Natural killer cell treated with Interleukin-12 subunit alpha and Interleukin-12 subunit beta and Interleukin-15 and Interleukin-18, amount 100 ng/mL, for 72 hours (primary cell): Measurements from ENCODE around the gene HOMEZ. TPM values are rescaled to one million over a fixed set of nuclear protein-coding genes. Genes with fewer than 3 reads are reported as not detected.
A peak's percentile ranks its signal among the peaks of the same experiment; 100 is the strongest.
"Not testable (repeated sequence)": the region's sequence is repeated elsewhere in the genome, so short reads cannot be mapped to it uniquely, and the experiment has no call there.

ENCODE experiments used
- ATAC-seq, 2 donors: fragments of 150-1000 bp; cut with Tn5 transposase in 1 of 2; sonication (Bioruptor Pico), chemical (Tn5 transposase) in 1 of 2; 2 replicates each; pipeline ENCODE4 v1.10.0; 2021
- DNase-seq: peaks from one replicate; pipeline ENCODE4 v3.0.0; 2022; ENCODE audit warnings: low spot score
- H3K27ac Mint-ChIP-seq, 2 donors: 1 replicate in 1 of 2; 2 replicates in 1 of 2; pipeline ENCODE4 v1.8.0; 2022; ENCODE audit warnings: mixed read lengths in 2 of 2, mild to moderate bottlenecking in 1 of 2, moderate library complexity in 1 of 2
- H3K27me3 Mint-ChIP-seq, 2 donors: 1 replicate in 1 of 2; 2 replicates in 1 of 2; pipeline ENCODE4 v1.8.0; 2022; ENCODE audit warnings: mixed read lengths in 2 of 2
- H3K36me3 Mint-ChIP-seq: one replicate; pipeline ENCODE4 v1.8.0; 2022; ENCODE audit warnings: mixed read lengths
- H3K4me1 Mint-ChIP-seq, 2 donors: 1 replicate in 1 of 2; 2 replicates in 1 of 2; pipeline ENCODE4 v1.8.0; 2022; ENCODE audit warnings: low read depth in 2 of 2, mixed read lengths in 2 of 2, mild to moderate bottlenecking in 1 of 2
- H3K4me3 Mint-ChIP-seq: one replicate; pipeline ENCODE4 v1.8.0; 2022; ENCODE audit warnings: mixed read lengths
- H3K9me3 Mint-ChIP-seq: 2 replicates; pipeline ENCODE4 v1.8.0; 2022; ENCODE audit warnings: mixed read lengths
- total RNA-seq, 2 donors: library from RNA; stranded (reverse); gene quantifications; one replicate each; pipeline ENCODE4 v1.2.3, GENCODE V29; 2022

HOMEZ gene, protein sequence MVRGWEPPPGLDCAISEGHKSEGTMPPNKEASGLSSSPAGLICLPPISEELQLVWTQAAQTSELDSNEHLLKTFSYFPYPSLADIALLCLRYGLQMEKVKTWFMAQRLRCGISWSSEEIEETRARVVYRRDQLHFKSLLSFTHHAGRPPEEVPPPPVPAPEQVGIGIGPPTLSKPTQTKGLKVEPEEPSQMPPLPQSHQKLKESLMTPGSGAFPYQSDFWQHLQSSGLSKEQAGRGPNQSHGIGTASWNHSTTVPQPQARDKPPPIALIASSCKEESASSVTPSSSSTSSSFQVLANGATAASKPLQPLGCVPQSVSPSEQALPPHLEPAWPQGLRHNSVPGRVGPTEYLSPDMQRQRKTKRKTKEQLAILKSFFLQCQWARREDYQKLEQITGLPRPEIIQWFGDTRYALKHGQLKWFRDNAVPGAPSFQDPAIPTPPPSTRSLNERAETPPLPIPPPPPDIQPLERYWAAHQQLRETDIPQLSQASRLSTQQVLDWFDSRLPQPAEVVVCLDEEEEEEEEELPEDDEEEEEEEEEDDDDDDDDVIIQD
- 1 to 10 TPM; 5.8 to 7.8 TPM for total RNA-seq

DNA sequence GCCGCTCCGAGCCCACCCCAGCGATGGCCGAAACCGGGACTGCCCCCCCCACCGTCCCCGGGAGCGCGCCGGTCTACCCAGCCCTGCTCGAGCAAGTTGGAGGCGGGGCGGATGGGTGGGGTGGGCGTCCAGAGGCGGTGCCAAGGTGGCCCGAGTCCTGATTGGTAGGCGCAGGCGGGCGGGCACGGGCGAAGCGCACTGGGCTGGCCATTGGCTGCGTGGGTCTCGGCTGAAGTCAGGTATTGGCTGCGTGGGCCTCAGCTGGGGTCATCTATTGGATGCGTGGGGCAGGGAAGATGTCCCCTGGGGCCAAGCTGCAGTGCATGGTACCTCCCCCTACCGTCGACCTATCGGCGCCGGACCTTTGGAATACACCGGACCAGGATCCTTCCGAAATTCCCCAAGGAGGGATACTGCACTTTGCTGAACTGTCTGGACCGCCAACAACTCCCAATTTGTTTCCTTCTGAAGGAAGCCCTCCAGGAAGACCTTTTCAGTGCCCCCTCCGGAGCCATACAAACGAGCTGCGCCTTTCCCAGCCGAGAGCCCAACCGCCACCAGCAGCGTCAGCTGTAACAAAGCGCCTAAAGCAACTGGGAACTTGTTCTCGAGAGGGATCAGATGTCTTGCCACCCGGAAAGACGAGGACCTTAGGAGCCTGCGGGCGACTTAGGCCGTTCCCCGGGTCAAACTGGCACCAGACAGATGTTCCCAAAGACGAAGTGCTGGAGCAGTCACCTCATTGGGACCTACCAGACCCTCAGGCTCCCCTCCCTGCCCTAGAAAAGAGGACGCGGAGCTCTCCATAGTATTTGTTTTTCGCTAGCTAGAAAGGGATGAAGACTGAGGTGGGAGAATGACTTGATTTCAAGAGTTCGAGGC lies at the start of gene HOMEZ:
TSS of gene HOMEZ (minus strand) at position 113 of the 882 bp plus-strand sequence. CDS start 180 bp downstream, outside the sequence.
- DNase-seq, result peak; percentile 99
- H3K27ac Mint-ChIP-seq, result peak within 1 kb of the TSS; percentile 85 to 95
- no peaks in the 10 kb centered on the region for H3K36me3 Mint-ChIP-seq
- H3K9me3 Mint-ChIP-seq, result no peaks in the 10 kb centered on the region
- H3K27me3 Mint-ChIP-seq, result no peaks in the 10 kb centered on the region
- peaks cover 20 to 23% of the 10 kb centered on the region in 2 donors for H3K4me1 Mint-ChIP-seq
- ATAC-seq, result peak; percentile 99
- peak within 1 kb of the TSS; percentile 99 for H3K4me3 Mint-ChIP-seq

DNA sequence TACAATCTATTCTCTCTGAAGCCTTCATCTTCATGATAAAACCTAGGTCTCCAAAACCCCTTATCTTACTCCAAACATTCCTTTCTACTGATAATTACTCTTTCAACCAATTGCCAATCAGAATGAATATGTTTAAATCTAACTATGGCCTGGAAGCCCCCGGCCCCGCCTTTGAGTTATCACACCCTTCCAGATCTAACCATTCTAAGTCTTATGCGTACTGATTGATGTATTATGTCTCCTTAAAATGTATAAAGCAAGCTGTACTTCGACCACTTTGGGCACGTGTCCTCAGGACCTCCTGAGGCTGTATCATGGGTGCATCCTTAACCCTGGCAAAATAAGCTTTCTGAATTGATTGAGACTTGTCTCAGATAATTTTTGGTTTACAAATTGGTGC lies 49.7 kb upstream of the HOMEZ start:
- no peaks in the 10 kb centered on the region for H3K36me3 Mint-ChIP-seq
- H3K27ac Mint-ChIP-seq, result no peak overlapping the region
- DNase-seq, result no peak
- H3K4me1 Mint-ChIP-seq, result no peaks in the 10 kb centered on the region
- ATAC-seq, result no peak
- H3K27me3 Mint-ChIP-seq, result peaks cover 13 to 30% of the 10 kb centered on the region in 2 donors
- no peak overlapping the region for H3K4me3 Mint-ChIP-seq
- H3K9me3 Mint-ChIP-seq, result no peaks in the 10 kb centered on the region

DNA sequence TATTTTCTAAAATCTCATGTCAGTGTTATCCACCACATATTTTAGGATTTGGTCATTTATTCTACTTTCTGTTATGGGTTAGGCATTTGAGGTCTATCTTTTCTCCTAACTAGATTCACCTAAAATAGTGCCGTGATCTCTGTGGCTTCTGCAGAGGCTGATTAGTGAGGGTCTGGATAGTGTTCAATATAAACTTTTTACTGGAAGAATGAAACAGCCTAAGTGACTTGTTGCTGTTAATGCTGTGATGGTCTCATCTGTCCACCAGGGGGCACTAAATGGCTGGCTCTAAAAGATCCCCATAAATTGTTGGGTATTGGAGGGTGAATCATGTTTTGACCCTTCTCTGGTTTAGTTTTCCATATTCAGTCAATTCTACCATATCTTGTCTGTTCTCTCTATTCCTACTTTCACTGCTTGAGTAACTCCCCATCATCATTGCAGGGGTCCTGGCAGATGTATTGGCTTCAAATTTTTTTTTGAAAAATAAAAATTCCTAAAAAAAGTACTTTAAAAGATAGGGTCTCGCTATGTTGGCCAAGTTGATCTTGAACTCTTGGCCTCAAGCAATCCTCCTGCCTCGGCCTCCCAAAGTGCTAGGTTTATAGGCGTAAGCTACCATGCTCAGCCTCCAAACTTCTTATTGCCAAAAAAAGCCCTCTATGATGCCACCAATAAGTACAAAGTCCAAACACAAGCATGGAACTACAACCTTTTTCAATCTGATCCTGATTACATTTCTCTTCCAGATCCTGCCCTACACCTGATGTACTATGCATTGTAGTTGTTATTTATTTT lies 42.2 kb upstream of the HOMEZ start:
- Mint-ChIP-seq H3K4me3 (no peak overlapping the region), H3K36me3 (peaks cover 10% of the 10 kb centered on the region), H3K27ac (no peak overlapping the region), H3K27me3 (no peaks in the 10 kb centered on the region), H3K9me3 (no peaks in the 10 kb centered on the region), H3K4me1 (peaks cover 3 to 4% of the 10 kb centered on the region in 2 donors)
- DNase-seq, result peak; percentile 77
- peak; percentile 60 for ATAC-seq

DNA sequence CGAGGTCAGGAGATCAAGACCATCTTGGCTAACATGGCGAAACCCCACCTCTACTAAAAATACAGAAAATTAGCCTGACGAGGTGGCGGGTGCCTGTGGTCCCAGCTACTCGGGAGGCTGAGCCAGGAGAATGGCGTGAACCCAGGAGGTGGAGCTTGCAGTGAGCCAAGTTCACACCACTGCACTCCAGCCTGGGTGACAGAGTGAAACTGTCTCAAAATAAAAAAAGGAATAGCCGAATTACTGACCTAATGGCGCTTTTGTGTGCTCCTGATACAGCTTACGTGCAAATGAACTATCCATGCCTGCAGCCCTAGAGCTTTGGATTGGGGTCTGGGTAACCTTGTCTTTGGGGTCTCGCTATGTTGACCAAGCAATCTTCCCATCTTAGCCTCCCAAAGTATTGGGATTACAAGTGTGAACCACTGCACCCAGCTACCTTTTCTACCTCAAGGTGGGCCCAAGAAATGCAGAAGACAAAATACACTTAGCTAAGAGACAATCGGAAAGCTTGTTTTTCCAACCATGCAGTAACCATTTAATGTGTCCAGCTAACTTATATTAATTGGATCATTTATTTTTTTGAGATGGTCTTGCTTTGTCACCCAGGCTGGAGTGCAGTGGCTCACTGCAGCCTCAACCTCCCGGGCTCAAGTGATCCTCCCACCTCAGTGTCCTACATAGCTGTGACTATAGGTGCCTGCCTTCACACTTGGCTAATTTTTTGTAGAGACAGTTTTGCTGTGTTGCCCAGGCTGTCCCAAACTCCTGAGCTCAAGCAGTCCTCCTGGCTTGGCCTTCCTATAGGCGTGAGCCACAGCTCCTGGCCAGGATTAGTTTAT lies 40.8 kb upstream of the HOMEZ start:
- no peaks in the 10 kb centered on the region for H3K27me3 Mint-ChIP-seq
- no peaks in the 10 kb centered on the region for H3K9me3 Mint-ChIP-seq
- ATAC-seq (no peak), DNase-seq (no peak)
- no peak overlapping the region for H3K27ac Mint-ChIP-seq
- peaks cover 15% of the 10 kb centered on the region in 2 donors for H3K4me1 Mint-ChIP-seq
- H3K36me3 Mint-ChIP-seq, result peaks cover 20% of the 10 kb centered on the region
- no peak overlapping the region for H3K4me3 Mint-ChIP-seq

DNA sequence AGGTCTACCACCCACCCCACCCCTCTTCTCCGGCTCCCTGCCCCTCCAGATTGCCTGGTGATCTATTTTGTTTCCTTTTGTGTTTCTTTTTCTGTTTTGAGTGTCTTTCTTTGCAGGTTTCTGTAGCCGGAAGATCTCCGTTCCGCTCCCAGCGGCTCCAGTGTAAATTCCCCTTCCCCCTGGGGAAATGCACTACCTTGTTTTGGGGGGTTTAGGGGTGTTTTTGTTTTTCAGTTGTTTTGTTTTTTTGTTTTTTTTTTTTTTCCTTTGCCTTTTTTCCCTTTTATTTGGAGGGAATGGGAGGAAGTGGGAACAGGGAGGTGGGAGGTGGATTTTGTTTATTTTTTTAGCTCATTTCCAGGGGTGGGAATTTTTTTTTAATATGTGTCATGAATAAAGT lies 39.8 kb upstream of the HOMEZ start:
- H3K9me3 Mint-ChIP-seq, ATAC-seq, H3K27ac Mint-ChIP-seq, H3K4me3 Mint-ChIP-seq, DNase-seq, H3K27me3 Mint-ChIP-seq: not testable (repeated sequence)
- H3K4me1 Mint-ChIP-seq, result peaks cover 15 to 16% of the 10 kb centered on the region in 2 donors
- H3K36me3 Mint-ChIP-seq, result peaks cover 20% of the 10 kb centered on the region

DNA sequence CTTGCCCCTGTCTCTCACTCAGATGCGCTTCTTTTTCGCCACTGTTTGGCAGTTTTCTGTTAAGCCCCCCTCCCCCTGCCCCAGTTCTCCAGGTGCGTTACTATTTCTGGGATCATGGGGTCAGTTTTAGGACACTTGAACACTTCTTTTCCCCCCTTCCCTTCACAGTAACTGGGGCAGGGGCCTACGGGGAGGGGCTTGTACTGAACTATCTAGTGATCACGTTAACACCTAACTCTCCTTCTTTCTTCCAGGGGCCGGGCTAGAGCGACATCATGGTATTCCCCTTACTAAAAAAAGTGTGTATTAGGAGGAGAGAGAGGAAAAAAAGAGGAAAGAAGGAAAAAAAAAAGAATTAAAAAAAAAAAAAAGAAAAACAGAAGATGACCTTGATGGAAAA lies 39.1 kb upstream of the HOMEZ start:
- Mint-ChIP-seq H3K4me1 (peaks cover 21 to 23% of the 10 kb centered on the region in 2 donors), H3K36me3 (peaks cover 24% of the 10 kb centered on the region), H3K9me3 (no peaks in the 10 kb centered on the region), H3K4me3 (no peak overlapping the region), H3K27ac (no peak overlapping the region), H3K27me3 (no peaks in the 10 kb centered on the region)
- DNase-seq (no peak), ATAC-seq (no peak)

DNA sequence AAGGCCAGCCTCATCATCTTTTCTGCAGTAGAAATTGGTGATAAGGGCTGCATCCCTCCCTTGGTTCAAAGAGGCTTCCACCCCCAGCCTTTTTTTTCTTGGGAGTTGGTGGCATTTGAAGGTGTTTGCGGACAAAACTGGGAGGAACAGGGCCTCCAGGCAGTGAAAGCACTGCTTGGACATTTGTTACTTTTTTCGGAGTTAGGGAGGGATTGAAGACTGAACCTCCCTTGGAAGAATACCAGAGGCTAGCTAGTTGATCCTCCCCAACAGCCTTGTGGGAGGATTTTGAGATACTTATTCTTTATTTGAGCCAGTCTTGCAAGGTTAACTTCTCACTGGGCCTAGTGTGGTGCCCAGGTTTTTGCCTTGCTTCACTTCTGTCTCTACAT lies 38.5 kb upstream of the HOMEZ start:
- DNase-seq (no peak), ATAC-seq (no peak)
- Mint-ChIP-seq H3K4me1 (peaks cover 27 to 28% of the 10 kb centered on the region in 2 donors), H3K36me3 (peaks cover 29% of the 10 kb centered on the region), H3K27ac (no peak overlapping the region), H3K27me3 (no peaks in the 10 kb centered on the region), H3K4me3 (no peak overlapping the region), H3K9me3 (no peaks in the 10 kb centered on the region)

DNA sequence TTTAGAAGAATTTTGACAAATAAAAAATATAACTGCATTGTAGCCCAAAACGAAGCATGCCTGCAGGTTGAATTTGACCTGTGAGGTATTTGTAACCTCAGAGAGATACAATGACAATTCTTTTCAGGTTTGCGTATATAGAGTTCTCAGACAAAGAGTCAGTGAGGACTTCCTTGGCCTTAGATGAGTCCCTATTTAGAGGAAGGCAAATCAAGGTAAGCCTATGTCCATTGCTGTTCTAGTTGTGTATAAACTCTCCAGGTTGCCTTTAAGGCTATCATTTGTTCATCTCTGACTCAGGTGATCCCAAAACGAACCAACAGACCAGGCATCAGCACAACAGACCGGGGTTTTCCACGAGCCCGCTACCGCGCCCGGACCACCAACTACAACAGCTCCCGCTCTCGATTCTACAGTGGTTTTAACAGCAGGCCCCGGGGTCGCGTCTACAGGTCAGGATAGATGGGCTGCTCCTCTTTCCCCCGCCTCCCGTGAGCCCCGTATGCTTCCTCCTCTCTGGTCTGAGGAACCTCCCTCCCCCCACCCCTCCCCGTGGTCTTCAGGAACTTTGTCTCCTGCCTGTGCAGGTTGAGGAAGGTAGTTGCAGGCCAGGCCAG lies 38.0 kb upstream of the HOMEZ start:
- DNase-seq (no peak), ATAC-seq (no peak)
- Mint-ChIP-seq H3K4me1 (peaks cover 27 to 29% of the 10 kb centered on the region in 2 donors), H3K27me3 (no peaks in the 10 kb centered on the region), H3K36me3 (peaks cover 29% of the 10 kb centered on the region), H3K4me3 (no peak overlapping the region), H3K27ac (no peak overlapping the region), H3K9me3 (no peaks in the 10 kb centered on the region)

DNA sequence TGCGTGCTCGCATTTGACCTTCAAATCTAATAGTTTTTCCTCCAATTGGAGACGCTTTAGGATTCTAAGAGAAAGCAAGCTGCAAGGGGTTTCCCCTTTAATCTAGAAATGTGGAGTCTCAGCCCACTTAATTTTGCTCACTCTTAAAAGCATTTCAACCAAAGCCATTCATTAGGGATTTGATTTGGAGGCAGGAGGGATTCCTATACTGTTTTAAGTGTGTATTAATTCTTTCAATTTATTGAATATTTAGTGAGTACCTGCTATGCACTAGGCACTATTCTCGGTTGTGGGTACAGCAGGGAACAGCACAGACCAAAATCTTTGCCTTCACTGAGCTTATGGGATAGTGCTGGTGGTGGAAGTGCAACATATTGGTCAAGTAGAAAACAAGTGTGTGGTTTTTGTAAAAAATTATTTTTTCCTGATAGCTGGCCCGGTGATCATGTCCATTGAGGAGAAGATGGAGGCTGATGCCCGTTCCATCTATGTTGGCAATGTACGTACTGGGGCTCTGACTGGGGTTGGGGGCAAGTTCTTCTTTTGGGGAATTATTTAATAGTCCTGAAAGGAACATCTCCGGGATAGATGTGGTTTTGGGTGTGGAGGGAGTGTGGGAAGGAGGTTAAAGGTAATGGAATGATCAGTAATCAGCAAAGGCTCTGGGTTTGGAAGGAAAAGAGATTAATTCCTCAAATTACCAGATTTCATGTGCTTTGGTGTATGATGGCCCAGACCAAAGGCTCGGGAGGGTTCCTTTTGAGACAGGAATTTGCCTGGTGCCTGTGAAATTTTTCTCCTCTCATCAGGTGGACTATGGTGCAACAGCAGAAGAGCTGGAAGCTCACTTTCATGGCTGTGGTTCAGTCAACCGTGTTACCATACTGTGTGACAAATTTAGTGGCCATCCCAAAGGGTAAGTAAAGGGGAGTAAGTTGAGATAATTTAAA lies 36.9 kb upstream of the HOMEZ start:
- Mint-ChIP-seq H3K27me3 (no peaks in the 10 kb centered on the region), H3K27ac (peak overlapping the region; percentile 91 to 96), H3K4me3 (peak overlapping the region; percentile 96), H3K36me3 (peaks cover 29% of the 10 kb centered on the region), H3K9me3 (no peaks in the 10 kb centered on the region), H3K4me1 (peaks cover 27 to 29% of the 10 kb centered on the region in 2 donors)
- DNase-seq (no peak), ATAC-seq (no peak)

DNA sequence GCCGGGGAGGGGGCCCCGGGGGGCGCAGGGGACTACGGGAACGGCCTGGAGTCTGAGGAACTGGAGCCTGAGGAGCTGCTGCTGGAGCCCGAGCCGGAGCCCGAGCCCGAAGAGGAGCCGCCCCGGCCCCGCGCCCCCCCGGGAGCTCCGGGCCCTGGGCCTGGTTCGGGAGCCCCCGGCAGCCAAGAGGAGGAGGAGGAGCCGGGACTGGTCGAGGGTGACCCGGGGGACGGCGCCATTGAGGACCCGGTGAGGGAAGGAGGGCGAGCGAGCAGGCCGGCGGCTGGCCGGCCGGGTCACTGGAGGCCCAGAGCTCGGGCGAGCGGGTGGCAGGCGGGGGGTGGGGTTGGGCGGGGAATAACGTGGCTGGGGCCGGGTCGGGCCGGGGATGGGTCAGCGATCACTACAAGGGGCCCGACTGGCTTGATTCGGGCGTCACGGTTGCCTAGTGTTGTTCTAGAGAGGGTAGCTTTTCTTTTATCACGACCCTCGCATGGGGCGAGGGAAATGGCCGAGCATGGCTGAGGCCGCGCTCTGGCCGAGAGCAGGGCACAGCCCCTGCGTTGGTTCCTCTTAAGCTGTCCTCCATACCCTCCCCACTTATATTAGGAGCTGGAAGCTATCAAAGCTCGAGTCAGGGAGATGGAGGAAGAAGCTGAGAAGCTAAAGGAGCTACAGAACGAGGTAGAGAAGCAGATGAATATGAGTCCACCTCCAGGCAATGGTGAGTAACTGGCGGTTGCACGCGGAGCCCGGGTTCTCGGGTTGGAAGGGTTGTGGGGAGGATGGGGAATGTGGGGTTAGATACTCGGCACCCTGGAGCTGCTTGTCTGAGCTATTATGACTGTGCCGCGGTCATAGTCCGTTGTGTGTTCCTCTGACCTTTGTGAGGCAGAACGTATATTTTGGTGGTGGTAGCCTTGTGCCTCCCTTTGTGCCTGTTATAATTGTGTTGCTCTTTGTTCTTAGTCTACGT lies 35.9 kb upstream of the HOMEZ start:
- Mint-ChIP-seq H3K36me3 (peaks cover 29% of the 10 kb centered on the region), H3K27me3 (no peaks in the 10 kb centered on the region), H3K9me3 (no peaks in the 10 kb centered on the region), H3K4me1 (peaks cover 27 to 29% of the 10 kb centered on the region in 2 donors), H3K27ac (peak overlapping the region; percentile 96), H3K4me3 (peak overlapping the region; percentile 96)
- peak; percentile 1 to 14 for ATAC-seq
- DNase-seq, result peak; percentile 80
